Activated naive CD4-positive, alpha-beta T cell treated with anti-CD3 and anti-CD28 coated beads, Interleukin-2, amount 50 U/mL, for 24 hours (primary cell): ENCODE measurements around the gene WHAMM.
"Not testable (repeated sequence)": the region's sequence is repeated elsewhere in the genome, so short reads cannot be mapped to it uniquely, and the experiment has no call there.

ENCODE experiments used
- H3K27ac Mint-ChIP-seq: one replicate; pipeline ENCODE4 v1.8.0; 2021; ENCODE audit warnings: mild to moderate bottlenecking, mixed read lengths
- H3K27me3 Mint-ChIP-seq: one replicate; pipeline ENCODE4 v1.8.0; 2021; ENCODE audit warnings: mixed read lengths
- H3K36me3 Mint-ChIP-seq: one replicate; pipeline ENCODE4 v1.8.0; 2021; ENCODE audit warnings: mixed read lengths
- H3K4me1 Mint-ChIP-seq: one replicate; pipeline ENCODE4 v1.8.0; 2021; ENCODE audit warnings: mixed read lengths
- H3K4me3 Mint-ChIP-seq: one replicate; pipeline ENCODE4 v1.8.0; 2021; ENCODE audit warnings: mild to moderate bottlenecking, mixed read lengths
- H3K9me3 Mint-ChIP-seq: one replicate; pipeline ENCODE4 v1.8.0; 2021; ENCODE audit warnings: mixed read lengths

The WHAMM gene

DNA sequence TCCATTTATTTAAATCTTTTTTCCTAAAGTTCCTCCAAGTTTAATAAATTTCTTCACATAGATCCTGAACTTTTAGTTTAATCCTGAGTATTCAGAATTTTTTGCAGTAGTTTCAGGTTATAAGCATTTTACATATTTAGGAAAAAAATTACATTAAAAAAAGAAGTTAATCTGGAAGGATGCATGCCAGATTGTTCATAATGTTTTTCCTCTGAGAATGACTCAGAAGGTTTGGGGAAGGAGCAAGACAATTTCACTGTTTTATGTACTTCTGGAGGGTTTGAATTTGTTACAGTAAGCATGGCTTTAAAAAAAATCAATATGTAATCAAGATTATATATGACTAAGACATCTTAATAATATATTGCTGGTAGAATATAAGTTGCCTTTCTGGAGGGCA, 12.4 kb downstream of the WHAMM start:
- H3K27ac Mint-ChIP-seq, H3K4me3 Mint-ChIP-seq, H3K27me3 Mint-ChIP-seq, H3K9me3 Mint-ChIP-seq: not testable (repeated sequence)
- peaks cover 18% of the 10 kb centered on the region for H3K4me1 Mint-ChIP-seq
- H3K36me3 Mint-ChIP-seq: peaks cover 22% of the 10 kb centered on the region

- H3K27ac Mint-ChIP-seq: no peak overlapping the region
- H3K36me3 Mint-ChIP-seq: peaks cover 19% of the 10 kb centered on the region
- no peak overlapping the region for H3K4me3 Mint-ChIP-seq
- no peaks in the 10 kb centered on the region for H3K9me3 Mint-ChIP-seq
- H3K4me1 Mint-ChIP-seq: peaks cover 15% of the 10 kb centered on the region
- H3K27me3 Mint-ChIP-seq: no peaks in the 10 kb centered on the region
Observed at GRCh38 chr15:82823049-82823448, 13.6 kb downstream of the WHAMM start.

- peaks cover 28% of the 10 kb centered on the region for H3K36me3 Mint-ChIP-seq
- H3K4me1 Mint-ChIP-seq: peaks cover 25% of the 10 kb centered on the region
- no peak overlapping the region for H3K4me3 Mint-ChIP-seq
- no peak overlapping the region for H3K27ac Mint-ChIP-seq
- H3K9me3 Mint-ChIP-seq: no peaks in the 10 kb centered on the region
- H3K27me3 Mint-ChIP-seq: no peaks in the 10 kb centered on the region
Observed at GRCh38 chr15:82828075-82828474, 18.6 kb downstream of the WHAMM start.

GRCh38 chr15:82829234-82829633, 19.8 kb downstream of the WHAMM start:
- Mint-ChIP-seq H3K27ac (peak overlapping the region; percentile 5), H3K36me3 (peaks cover 33% of the 10 kb centered on the region), H3K4me1 (peaks cover 28% of the 10 kb centered on the region)

GRCh38 chr15:82830427-82831173, 21.2 kb downstream of the WHAMM start:
- H3K27me3 Mint-ChIP-seq: no peaks in the 10 kb centered on the region
- peaks cover 28% of the 10 kb centered on the region for H3K4me1 Mint-ChIP-seq
- peaks cover 36% of the 10 kb centered on the region for H3K36me3 Mint-ChIP-seq
- no peaks in the 10 kb centered on the region for H3K9me3 Mint-ChIP-seq
- no peak overlapping the region for H3K27ac Mint-ChIP-seq
- H3K4me3 Mint-ChIP-seq: no peak overlapping the region

More at GRCh38 chr15:82829234-82829633, 19.8 kb downstream of the WHAMM start:
- no peaks in the 10 kb centered on the region for H3K9me3 Mint-ChIP-seq
- no peak overlapping the region for H3K4me3 Mint-ChIP-seq
- H3K27me3 Mint-ChIP-seq: no peaks in the 10 kb centered on the region

- H3K27me3 Mint-ChIP-seq: no peaks in the 10 kb centered on the region
- peaks cover 45% of the 10 kb centered on the region for H3K36me3 Mint-ChIP-seq
- peaks cover 28% of the 10 kb centered on the region for H3K4me1 Mint-ChIP-seq
- H3K27ac Mint-ChIP-seq: peak overlapping the region; percentile 59
- H3K4me3 Mint-ChIP-seq: peak overlapping the region; percentile 66
- no peaks in the 10 kb centered on the region for H3K9me3 Mint-ChIP-seq
Observed at GRCh38 chr15:82831894-82832600, 22.6 kb downstream of the WHAMM start.

DNA sequence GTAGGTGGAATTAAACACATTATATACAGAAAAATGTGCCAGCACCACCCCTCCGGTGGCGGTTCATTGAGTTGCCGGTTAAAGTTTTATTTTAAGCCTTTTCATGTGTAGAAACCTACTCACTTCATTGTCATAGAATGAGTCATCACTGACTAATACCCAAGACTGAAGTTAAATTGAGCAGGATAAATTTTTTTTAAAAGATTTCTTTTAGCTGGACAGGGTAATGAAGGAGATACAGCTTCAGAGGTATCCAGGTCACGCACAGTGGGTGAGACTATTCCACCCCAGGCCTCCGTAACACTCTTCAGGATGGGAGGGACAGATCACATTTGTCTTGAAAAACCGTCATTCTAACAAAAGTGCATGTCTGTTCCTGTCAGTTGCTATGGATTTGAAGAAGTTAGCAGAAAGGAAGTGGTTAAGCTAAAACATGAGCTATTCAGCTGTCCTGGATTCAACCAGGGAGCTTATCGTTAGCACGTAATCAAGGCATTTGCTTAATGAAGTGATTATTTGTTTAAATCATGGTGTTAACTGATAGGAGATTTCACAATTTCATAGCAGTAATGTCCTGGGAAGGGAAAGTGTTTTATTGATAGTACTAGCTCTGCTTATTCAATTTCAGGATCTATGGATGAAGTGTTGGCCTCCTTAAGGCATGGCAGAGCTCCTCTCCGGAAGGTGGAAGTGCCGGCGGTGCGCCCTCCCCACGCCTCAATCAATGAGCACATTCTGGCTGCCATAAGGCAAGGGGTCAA, 23.4 kb downstream of the WHAMM start:
- Mint-ChIP-seq H3K9me3 (no peaks in the 10 kb centered on the region), H3K4me3 (peak overlapping the region; percentile 66), H3K27me3 (no peaks in the 10 kb centered on the region), H3K36me3 (peaks cover 51% of the 10 kb centered on the region), H3K27ac (peak overlapping the region; percentile 59), H3K4me1 (peaks cover 28% of the 10 kb centered on the region)

DNA sequence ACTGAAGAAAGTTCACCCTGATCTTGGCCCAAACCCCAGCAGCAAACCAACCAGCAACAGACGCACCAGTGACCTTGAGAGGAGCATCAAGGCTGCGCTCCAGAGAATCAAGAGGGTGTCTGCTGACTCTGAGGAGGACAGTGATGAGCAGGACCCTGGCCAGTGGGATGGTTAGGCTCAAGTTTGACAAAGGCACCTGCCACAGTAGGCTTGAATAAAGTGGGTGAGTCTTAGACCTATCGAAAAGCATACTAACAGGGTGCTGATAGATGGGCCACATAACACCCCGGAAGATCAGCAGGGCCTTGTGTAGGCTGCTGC, 23.9 kb downstream of the WHAMM start:
- Mint-ChIP-seq H3K27ac (no peak overlapping the region), H3K4me1 (peaks cover 25% of the 10 kb centered on the region), H3K4me3 (no peak overlapping the region), H3K36me3 (peaks cover 52% of the 10 kb centered on the region), H3K27me3 (no peaks in the 10 kb centered on the region), H3K9me3 (peaks cover 4% of the 10 kb centered on the region)

GRCh38 chr15:82835391-82835917, 26.0 kb downstream of the WHAMM start:
- Mint-ChIP-seq H3K36me3 (peaks cover 46% of the 10 kb centered on the region), H3K27me3 (no peaks in the 10 kb centered on the region), H3K4me1 (peaks cover 25% of the 10 kb centered on the region), H3K4me3 (no peak overlapping the region), H3K27ac (no peak overlapping the region), H3K9me3 (peaks cover 4% of the 10 kb centered on the region)

DNA sequence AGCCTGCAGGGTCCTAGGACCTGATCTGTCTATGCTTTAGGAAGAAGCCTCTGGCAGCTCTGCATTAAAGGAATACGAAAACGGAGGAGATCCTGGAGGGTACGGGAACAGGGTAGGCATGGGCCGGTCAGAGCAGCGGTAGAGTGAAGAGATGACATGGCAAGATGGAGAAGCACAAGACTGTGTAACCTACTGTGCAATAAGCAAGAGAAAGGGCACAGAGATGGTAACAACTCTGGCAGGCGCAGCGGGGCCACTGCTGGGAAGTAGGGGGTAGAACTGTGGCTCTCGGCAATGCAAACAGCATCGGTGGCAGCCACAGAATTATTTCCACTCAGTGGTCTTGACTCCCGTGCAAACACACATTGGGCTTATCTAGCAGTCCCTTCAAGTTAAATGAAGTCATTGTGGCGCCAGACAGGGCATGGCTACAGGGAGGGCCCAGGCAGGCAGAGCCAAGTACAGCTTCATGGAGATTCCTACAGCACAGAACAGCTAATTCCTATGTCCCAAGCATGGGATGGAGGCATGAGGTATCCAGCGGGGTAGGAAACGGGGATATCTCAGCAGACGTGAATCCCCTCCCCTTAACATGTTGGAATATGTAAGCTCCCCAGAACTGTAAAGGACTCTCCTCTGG, 28.8 kb downstream of the WHAMM start:
- no peaks in the 10 kb centered on the region for H3K27me3 Mint-ChIP-seq
- peaks cover 28% of the 10 kb centered on the region for H3K36me3 Mint-ChIP-seq
- H3K9me3 Mint-ChIP-seq: peaks cover 4% of the 10 kb centered on the region
- peaks cover 1% of the 10 kb centered on the region for H3K4me1 Mint-ChIP-seq
- no peak overlapping the region for H3K4me3 Mint-ChIP-seq
- peak overlapping the region; percentile 72 for H3K27ac Mint-ChIP-seq

GRCh38 chr15:82839136-82839535, 29.7 kb downstream of the WHAMM start:
- Mint-ChIP-seq H3K27ac (no peak overlapping the region), H3K4me1 (no peaks in the 10 kb centered on the region), H3K36me3 (peaks cover 25% of the 10 kb centered on the region), H3K27me3 (no peaks in the 10 kb centered on the region), H3K4me3 (no peak overlapping the region), H3K9me3 (peaks cover 4% of the 10 kb centered on the region)

DNA sequence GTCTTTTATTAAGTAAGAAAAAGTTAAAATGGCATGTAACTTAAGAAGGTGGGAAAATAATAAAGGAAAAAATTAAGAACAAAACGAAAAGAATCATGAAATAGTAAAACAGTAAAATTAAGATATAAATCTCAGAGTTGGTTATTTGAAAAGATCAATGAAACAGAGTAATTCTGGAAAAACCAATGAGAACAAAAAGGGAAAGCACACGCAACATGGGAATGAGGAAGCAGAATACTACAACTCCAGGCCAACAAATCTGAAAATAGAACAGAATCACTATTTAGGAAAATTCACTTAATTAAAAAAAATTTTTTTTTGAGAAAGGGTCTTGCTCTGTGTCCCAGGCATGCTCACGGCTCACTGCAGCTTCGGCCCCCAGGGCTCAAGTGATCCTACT, 30.7 kb downstream of the WHAMM start:
- no peaks in the 10 kb centered on the region for H3K27me3 Mint-ChIP-seq
- peaks cover 4% of the 10 kb centered on the region for H3K9me3 Mint-ChIP-seq
- no peak overlapping the region for H3K4me3 Mint-ChIP-seq
- H3K4me1 Mint-ChIP-seq: peaks cover 7% of the 10 kb centered on the region
- no peak overlapping the region for H3K27ac Mint-ChIP-seq
- H3K36me3 Mint-ChIP-seq: peaks cover 23% of the 10 kb centered on the region

- Mint-ChIP-seq H3K4me3 (no peak overlapping the region), H3K27me3 (no peaks in the 10 kb centered on the region), H3K36me3 (no peaks in the 10 kb centered on the region), H3K27ac (no peak overlapping the region), H3K4me1 (peaks cover 8% of the 10 kb centered on the region), H3K9me3 (no peaks in the 10 kb centered on the region)
Observed at GRCh38 chr15:82843566-82843965, 34.1 kb downstream of the WHAMM start.

GRCh38 chr15:82845686-82846085, 36.3 kb downstream of the WHAMM start:
- H3K27ac Mint-ChIP-seq: no peak overlapping the region
- no peaks in the 10 kb centered on the region for H3K27me3 Mint-ChIP-seq
- H3K9me3 Mint-ChIP-seq: no peaks in the 10 kb centered on the region
- peaks cover 19% of the 10 kb centered on the region for H3K4me1 Mint-ChIP-seq
- H3K36me3 Mint-ChIP-seq: no peaks in the 10 kb centered on the region
- no peak overlapping the region for H3K4me3 Mint-ChIP-seq

DNA sequence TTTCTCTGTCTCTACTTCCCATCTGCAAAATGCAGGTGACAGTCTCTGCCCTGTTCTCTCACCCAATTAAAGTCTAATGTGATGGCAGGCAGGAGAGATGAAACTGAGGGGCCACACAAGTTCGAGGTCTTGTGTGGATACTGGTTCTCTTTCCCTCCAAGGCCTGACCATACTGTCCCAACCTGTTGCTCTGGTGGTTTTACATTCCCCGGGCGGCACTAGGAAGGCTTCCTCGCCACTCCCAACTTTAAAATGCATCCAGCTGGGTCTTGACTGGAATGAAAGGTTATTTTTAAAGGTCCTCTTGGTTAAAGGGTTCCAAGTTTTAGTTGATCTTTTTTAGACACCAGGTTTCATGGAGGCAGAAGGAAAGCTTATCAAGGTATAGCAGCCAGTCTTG, 37.2 kb downstream of the WHAMM start:
- Mint-ChIP-seq H3K27me3 (no peaks in the 10 kb centered on the region), H3K36me3 (no peaks in the 10 kb centered on the region), H3K4me3 (no peak overlapping the region), H3K9me3 (no peaks in the 10 kb centered on the region), H3K27ac (no peak overlapping the region), H3K4me1 (peaks cover 19% of the 10 kb centered on the region)
